Subcutaneous abdominal adipose tissue (tissue), 5 donors: ENCODE data around the gene SLIT3.

ENCODE experiments used
- H3K27ac ChIP-seq: one replicate; pipeline ENCODE4 v1.7.0; 2013; ENCODE audit warnings: low read depth, mild to moderate bottlenecking, inconsistent platforms, low read length, moderate library complexity
- H3K27me3 ChIP-seq, 5 donors: one replicate each; pipeline ENCODE4 v1.7.0; 2013; ENCODE audit warnings: low read length in 5 of 5, inconsistent platforms in 1 of 5; ENCODE audit not compliant: control insufficient read depth in 5 of 5, insufficient read depth in 4 of 5
- H3K36me3 ChIP-seq, 5 donors: one replicate each; pipeline ENCODE4 v1.7.0; 2013; ENCODE audit warnings: low read length in 5 of 5; ENCODE audit not compliant: control insufficient read depth in 5 of 5, insufficient read depth in 5 of 5
- H3K4me1 ChIP-seq, 5 donors: one replicate each; pipeline ENCODE4 v1.7.0; 2013; ENCODE audit warnings: low read length in 5 of 5, mild to moderate bottlenecking in 3 of 5, moderate library complexity in 1 of 5; ENCODE audit not compliant: control insufficient read depth in 5 of 5, insufficient read depth in 5 of 5
- H3K4me3 ChIP-seq, 5 donors: one replicate each; pipeline ENCODE4 v1.7.0; 2013; ENCODE audit warnings: low read length in 5 of 5, low read depth in 1 of 5
- H3K9ac ChIP-seq, 5 donors: one replicate each; pipeline ENCODE4 v1.7.0; 2013; ENCODE audit warnings: low read length in 5 of 5, mild to moderate bottlenecking in 4 of 5, moderate library complexity in 3 of 5
- H3K9me3 ChIP-seq, 5 donors: one replicate each; pipeline ENCODE4 v1.7.0; 2013; ENCODE audit warnings: low read length in 5 of 5; ENCODE audit not compliant: control insufficient read depth in 5 of 5
- donor health status: healthy.
- donor health status: healthy.
- donor health status: healthy.
- donor health status: healthy.
- donor health status: healthy.

Gene SLIT3

GRCh38 chr5:168683247-168683926 is 617.6 kb downstream of the SLIT3 start:
- no peak overlapping the region for H3K27ac ChIP-seq

GRCh38 chr5:168681556-168682183 is 619.3 kb downstream of the SLIT3 start:
- Histone ChIP-seq H3K36me3 (peaks cover 0 to 20% (median 14%) of the 10 kb centered on the region in 5 donors), H3K9ac (peak overlapping the region in 2 of 5 donors; percentile 7 to 35), H3K27me3 (no peaks in the 10 kb centered on the region), H3K9me3 (no peaks in the 10 kb centered on the region), H3K27ac (no peak overlapping the region), H3K4me1 (peaks cover 0 to 28% (median 18%) of the 10 kb centered on the region in 5 donors), H3K4me3 (no peak overlapping the region)

More at GRCh38 chr5:168683247-168683926, 617.6 kb downstream of the SLIT3 start:
- peaks cover 0 to 25% (median 16%) of the 10 kb centered on the region in 5 donors for H3K36me3 ChIP-seq
- H3K4me3 ChIP-seq: no peak overlapping the region
- H3K9me3 ChIP-seq: no peaks in the 10 kb centered on the region
- peaks cover 0 to 28% (median 18%) of the 10 kb centered on the region in 5 donors for H3K4me1 ChIP-seq
- peak overlapping the region in 1 of 5 donors; percentile 16 for H3K9ac ChIP-seq
- no peaks in the 10 kb centered on the region for H3K27me3 ChIP-seq

- no peak overlapping the region for H3K27ac ChIP-seq
- peak overlapping the region in 1 of 5 donors; percentile 36 for H3K9ac ChIP-seq
These were observed 620.5 kb downstream of the SLIT3 start for GRCh38 chr5:168680395-168680794.

GRCh38 chr5:168679515-168679920 is 621.4 kb downstream of the SLIT3 start:
- H3K27me3 ChIP-seq: no peaks in the 10 kb centered on the region
- no peaks in the 10 kb centered on the region for H3K9me3 ChIP-seq
- H3K4me1 ChIP-seq: peaks cover 0 to 28% (median 18%) of the 10 kb centered on the region in 5 donors
- no peak overlapping the region for H3K4me3 ChIP-seq
- peaks cover 0 to 12% (median 7%) of the 10 kb centered on the region in 5 donors for H3K36me3 ChIP-seq
- H3K27ac ChIP-seq: no peak overlapping the region
- H3K9ac ChIP-seq: no peak overlapping the region

More at GRCh38 chr5:168680395-168680794, 620.5 kb downstream of the SLIT3 start:
- Histone ChIP-seq H3K36me3 (peaks cover 0 to 13% (median 11%) of the 10 kb centered on the region in 5 donors), H3K4me1 (peaks cover 0 to 28% (median 18%) of the 10 kb centered on the region in 5 donors), H3K4me3 (no peak overlapping the region), H3K9me3 (no peaks in the 10 kb centered on the region), H3K27me3 (no peaks in the 10 kb centered on the region)

DNA sequence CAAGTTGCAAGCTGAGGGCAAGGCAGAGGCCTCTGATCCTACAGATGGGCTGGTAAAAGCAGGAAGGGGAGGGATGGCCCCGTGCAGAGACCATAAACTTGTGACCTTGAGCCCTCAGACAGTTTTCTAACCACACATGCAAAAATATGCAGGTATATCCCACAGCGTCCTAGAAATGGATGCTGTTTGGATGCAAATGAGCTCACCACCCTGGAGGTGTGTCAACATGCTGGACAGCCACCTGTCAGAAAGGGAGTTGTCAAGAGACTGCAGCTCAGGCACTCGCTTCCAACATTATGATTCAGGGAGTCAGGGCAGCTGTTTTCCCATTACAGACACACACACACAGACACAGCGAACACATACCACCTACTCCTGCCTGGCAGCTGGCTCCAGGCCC is 624.4 kb downstream of the SLIT3 start:
- Histone ChIP-seq H3K36me3 (peaks cover 0 to 13% (median 5%) of the 10 kb centered on the region in 5 donors), H3K4me1 (peaks cover 0 to 20% (median 11%) of the 10 kb centered on the region in 5 donors), H3K27me3 (no peaks in the 10 kb centered on the region), H3K4me3 (no peak overlapping the region), H3K9me3 (no peaks in the 10 kb centered on the region), H3K9ac (no peak overlapping the region), H3K27ac (no peak overlapping the region)

DNA sequence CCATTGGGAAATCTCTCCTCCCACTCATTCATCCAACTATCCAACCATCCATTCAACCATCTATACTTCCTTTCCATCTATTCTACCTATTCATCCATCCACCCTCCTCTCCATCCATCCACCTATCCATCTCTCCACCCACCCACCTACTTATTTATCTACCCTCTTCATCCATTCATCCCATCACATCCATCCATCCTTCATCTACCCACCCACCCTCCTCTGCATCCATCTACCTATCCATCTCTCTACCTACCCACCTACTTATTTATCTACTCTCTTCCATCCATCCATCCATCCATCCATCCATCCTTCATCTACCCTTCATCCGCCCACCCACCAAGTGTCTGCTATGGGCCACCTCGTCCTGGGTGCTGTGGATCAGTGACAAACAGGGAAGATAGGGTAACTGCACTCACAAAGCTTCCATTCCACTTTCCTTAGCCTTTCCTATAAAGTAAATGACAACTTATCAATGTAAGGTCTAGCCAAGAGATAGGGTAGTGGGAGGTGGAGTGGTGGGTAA is 625.0 kb downstream of the SLIT3 start:
- H3K4me1 ChIP-seq: peaks cover 0 to 16% (median 11%) of the 10 kb centered on the region in 5 donors
- peaks cover 0 to 18% (median 10%) of the 10 kb centered on the region in 5 donors for H3K36me3 ChIP-seq
- H3K9ac ChIP-seq: no peak overlapping the region
- H3K27ac ChIP-seq: no peak overlapping the region
- no peak overlapping the region for H3K4me3 ChIP-seq
- no peaks in the 10 kb centered on the region for H3K9me3 ChIP-seq
- no peaks in the 10 kb centered on the region for H3K27me3 ChIP-seq

DNA sequence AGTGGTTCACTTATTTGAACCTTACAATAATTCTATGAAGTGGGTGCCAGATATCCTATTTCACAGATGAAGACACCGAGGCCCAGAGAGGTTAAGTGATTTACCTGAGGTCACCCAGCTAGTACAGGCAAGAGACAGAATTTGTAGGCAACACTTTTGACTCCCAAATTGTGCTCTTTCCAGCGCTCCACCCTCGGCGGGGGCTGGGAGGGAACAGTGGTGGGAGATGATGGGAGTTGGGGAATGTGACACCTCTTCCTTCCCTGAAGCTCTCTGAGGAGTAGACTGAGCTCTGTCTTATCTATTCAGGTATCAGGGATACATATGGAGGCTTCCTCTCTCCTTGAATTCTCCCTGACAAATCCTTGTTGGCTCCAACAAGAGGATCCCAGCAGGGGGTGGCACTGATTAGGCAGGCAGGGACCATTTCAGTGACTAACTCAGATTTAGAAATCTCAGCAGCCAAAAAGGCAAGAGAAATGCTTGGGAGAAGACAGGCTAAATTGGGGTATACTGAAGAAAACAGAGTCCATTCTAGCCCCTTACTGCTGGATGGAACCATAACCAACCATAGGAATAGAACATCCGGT is 626.0 kb downstream of the SLIT3 start:
- no peaks in the 10 kb centered on the region for H3K27me3 ChIP-seq
- no peak overlapping the region for H3K4me3 ChIP-seq
- H3K27ac ChIP-seq: no peak overlapping the region
- no peak overlapping the region for H3K9ac ChIP-seq
- H3K36me3 ChIP-seq: peaks cover 0 to 23% (median 17%) of the 10 kb centered on the region in 5 donors
- no peaks in the 10 kb centered on the region for H3K9me3 ChIP-seq
- peaks cover 0 to 7% (median 4%) of the 10 kb centered on the region in 5 donors for H3K4me1 ChIP-seq

DNA sequence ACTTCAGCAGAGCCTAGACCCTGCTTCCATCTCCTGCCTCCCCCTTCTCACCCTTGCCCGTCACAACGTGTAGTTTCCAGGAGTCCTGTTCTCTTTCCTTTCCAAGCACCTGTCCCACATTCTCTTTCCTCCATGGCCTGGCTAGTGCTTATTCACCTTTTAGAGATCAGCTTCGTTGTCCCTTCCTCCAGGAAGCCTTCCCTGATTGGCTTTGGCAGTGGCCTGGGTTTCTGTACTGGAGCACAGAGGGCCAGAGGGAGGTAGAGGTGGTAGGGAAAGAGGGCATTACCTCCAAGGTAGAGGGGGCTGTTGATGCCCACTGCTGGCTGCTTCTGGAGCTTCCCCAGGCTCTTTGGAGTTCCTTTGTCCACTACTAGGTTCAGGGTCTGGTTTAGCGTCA is 628.1 kb downstream of the SLIT3 start:
- no peak overlapping the region for H3K4me3 ChIP-seq
- no peaks in the 10 kb centered on the region for H3K27me3 ChIP-seq
- no peak overlapping the region for H3K27ac ChIP-seq
- no peak overlapping the region for H3K9ac ChIP-seq
- H3K9me3 ChIP-seq: no peaks in the 10 kb centered on the region
- peaks cover 0 to 38% (median 34%) of the 10 kb centered on the region in 5 donors for H3K36me3 ChIP-seq
- no peaks in the 10 kb centered on the region for H3K4me1 ChIP-seq

DNA sequence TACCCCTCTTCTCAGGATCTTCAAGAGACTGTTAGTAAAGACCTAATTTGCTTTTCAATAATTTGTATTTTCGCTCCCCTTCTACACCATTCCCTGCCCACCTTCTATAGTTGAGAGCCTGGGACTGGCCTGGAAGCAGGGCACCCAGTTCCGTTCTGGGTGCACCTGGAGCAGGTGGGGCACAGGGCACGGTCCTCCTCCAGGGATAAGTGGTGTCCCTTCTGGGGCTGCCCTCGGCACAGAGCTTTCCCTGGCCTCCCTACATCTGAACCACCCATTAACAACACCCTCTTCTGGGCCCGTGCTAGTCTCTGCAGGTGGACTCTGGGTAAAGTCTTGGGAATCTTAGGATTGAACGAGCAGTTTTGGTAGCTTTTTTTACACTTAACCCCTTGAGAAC is 628.9 kb downstream of the SLIT3 start:
- no peak overlapping the region for H3K9ac ChIP-seq
- no peaks in the 10 kb centered on the region for H3K27me3 ChIP-seq
- H3K4me3 ChIP-seq: no peak overlapping the region
- H3K36me3 ChIP-seq: peaks cover 0 to 44% (median 34%) of the 10 kb centered on the region in 5 donors
- no peaks in the 10 kb centered on the region for H3K9me3 ChIP-seq
- H3K4me1 ChIP-seq: no peaks in the 10 kb centered on the region
- H3K27ac ChIP-seq: no peak overlapping the region
